Activated naive CD4-positive, alpha-beta T cell treated with anti-CD3 and anti-CD28 coated beads for 36 hours (primary cell): ENCODE measurements around the gene P2RX6. TPM values are rescaled to one million over a fixed set of nuclear protein-coding genes. Genes with fewer than 3 reads are reported as not detected.
"Not testable (repeated sequence)": the region's sequence is repeated elsewhere in the genome, so short reads cannot be mapped to it uniquely, and the experiment has no call there.

ENCODE experiments used
- CTCF ChIA-PET: fragments of 350-600 bp; sonication (Branson Sonifier 250); formaldehyde crosslinking; loops from one replicate; lab custom pipeline; 2021; ENCODE audit warnings: antibody characterized with exemption; lab: Charles Lee
- DNase-seq: peaks from one replicate; pipeline ENCODE4 v3.0.0-alpha.2; 2020
- H3K27ac Mint-ChIP-seq: one replicate; pipeline ENCODE4 v1.8.0; 2021; ENCODE audit warnings: mild to moderate bottlenecking, mixed read lengths
- H3K27me3 Mint-ChIP-seq: one replicate; pipeline ENCODE4 v1.8.0; 2021; ENCODE audit warnings: low read depth, mixed read lengths
- H3K36me3 Mint-ChIP-seq: one replicate; pipeline ENCODE4 v1.8.0; 2021; ENCODE audit warnings: low read depth, mixed read lengths
- H3K4me1 Mint-ChIP-seq: one replicate; pipeline ENCODE4 v1.8.0; 2021; ENCODE audit warnings: low read depth, mixed read lengths
- H3K4me3 Mint-ChIP-seq: one replicate; pipeline ENCODE4 v1.8.0; 2021; ENCODE audit warnings: mild to moderate bottlenecking, moderate library complexity, mixed read lengths
- H3K9me3 Mint-ChIP-seq: one replicate; pipeline ENCODE4 v1.8.0; 2021; ENCODE audit warnings: mixed read lengths
- intact Hi-C: fragments of 100-400 bp; cut with micrococcal nuclease; formaldehyde crosslinking; loops from one replicate; pipeline ENCODE4 v1.15.1; 2023
- total RNA-seq, 2 experiments: library from RNA; stranded (reverse); gene quantifications; one replicate each; pipeline ENCODE4 v1.2.3, GENCODE V29; 2021

The P2RX6 gene
- total RNA-seq = under 1 TPM in 1 of 2 experiments, not detected in 1; 0.12 TPM

- peaks cover 25% of the 10 kb centered on the region for H3K4me1 Mint-ChIP-seq
These were observed at the start of gene P2RX6 for GRCh38 chr22:21014726-21015465. P2RX6 (plus strand) TSS chr22:21015165; CDS start chr22:21015175, 10 bp downstream.

GRCh38 chr22:20965888-20966855 is 48.8 kb upstream of the P2RX6 start:
- Mint-ChIP-seq H3K4me1 (peaks cover 11% of the 10 kb centered on the region), H3K27ac (no peak overlapping the region), H3K9me3 (no peaks in the 10 kb centered on the region), H3K36me3 (no peaks in the 10 kb centered on the region), H3K4me3 (no peak overlapping the region), H3K27me3 (peaks cover 2% of the 10 kb centered on the region)
- intact Hi-C loops = loop anchor here (10.0 kb wide), 1 partner anchor 139 kb away; no protein-coding TSS in a partner anchor
- no peak for DNase-seq
- CTCF ChIA-PET = interaction anchor here (1.3 kb wide), 1 partner anchor 49 kb away, joined by 3 read pairs; the partner anchor contains the start of gene CRKL

More at GRCh38 chr22:21014726-21015465, at the start of gene P2RX6:
- Mint-ChIP-seq H3K36me3 (no peaks in the 10 kb centered on the region), H3K27ac (no peak within 1 kb of the TSS), H3K27me3 (no peaks in the 10 kb centered on the region), H3K9me3 (no peaks in the 10 kb centered on the region), H3K4me3 (peak within 1 kb of the TSS; percentile 74)
- CTCF ChIA-PET = interaction anchor here (1.2 to 2.3 kb wide), 2 partner anchors 9 to 88 kb away, joined by 3 to 5 read pairs; no protein-coding TSS in a partner anchor
- DNase-seq = no peak
- intact Hi-C loops = loop anchor here (1.0 kb wide), 1 partner anchor 13 kb away; the partner anchor contains the start of gene THAP7

- Mint-ChIP-seq H3K27ac (no peak within 1 kb of the TSS), H3K4me3 (no peak within 1 kb of the TSS), H3K9me3 (no peaks in the 10 kb centered on the region), H3K36me3 (no peaks in the 10 kb centered on the region), H3K27me3 (peaks cover 2% of the 10 kb centered on the region), H3K4me1 (peaks cover 5% of the 10 kb centered on the region)
- CTCF ChIA-PET = no interaction called here
- intact Hi-C loops = loop anchor here (10.0 kb wide), 1 partner anchor 138 kb away; no protein-coding TSS in a partner anchor
- DNase-seq = no peak
These were observed 47.9 kb upstream of the P2RX6 start, which contains the start of gene AIFM3 for GRCh38 chr22:20966883-20967696. AIFM3 (plus strand) TSS chr22:20967255; CDS start chr22:20967945, 690 bp downstream.

GRCh38 chr22:20967697-20968211 is 47.2 kb upstream of the P2RX6 start:
- no peak overlapping the region for H3K4me3 Mint-ChIP-seq
- intact Hi-C loops = loop anchor here (10.0 kb wide), 1 partner anchor 137 kb away; no protein-coding TSS in a partner anchor
- H3K27ac Mint-ChIP-seq = no peak overlapping the region
- no peak for DNase-seq
- H3K9me3 Mint-ChIP-seq = no peaks in the 10 kb centered on the region
- H3K27me3 Mint-ChIP-seq = peaks cover 2% of the 10 kb centered on the region
- CTCF ChIA-PET = no interaction called here
- H3K4me1 Mint-ChIP-seq = peaks cover 5% of the 10 kb centered on the region
- no peaks in the 10 kb centered on the region for H3K36me3 Mint-ChIP-seq

GRCh38 chr22:20968281-20968977 is 46.5 kb upstream of the P2RX6 start:
- H3K27ac Mint-ChIP-seq = no peak overlapping the region
- H3K27me3 Mint-ChIP-seq = peaks cover 2% of the 10 kb centered on the region
- intact Hi-C loops = loop anchor here (10.0 kb wide), 1 partner anchor 136 kb away; no protein-coding TSS in a partner anchor
- peaks cover 5% of the 10 kb centered on the region for H3K4me1 Mint-ChIP-seq
- no peak for DNase-seq
- H3K36me3 Mint-ChIP-seq = no peaks in the 10 kb centered on the region
- no peaks in the 10 kb centered on the region for H3K9me3 Mint-ChIP-seq
- CTCF ChIA-PET = no interaction called here
- no peak overlapping the region for H3K4me3 Mint-ChIP-seq

GRCh38 chr22:20970939-20971657 is 43.9 kb upstream of the P2RX6 start:
- no peak overlapping the region for H3K27ac Mint-ChIP-seq
- no peaks in the 10 kb centered on the region for H3K27me3 Mint-ChIP-seq
- H3K9me3 Mint-ChIP-seq = no peaks in the 10 kb centered on the region
- no peak for DNase-seq
- H3K4me3 Mint-ChIP-seq = no peak overlapping the region
- CTCF ChIA-PET = interaction anchor here (3.9 kb wide), 1 partner anchor 10 kb away, joined by 17 read pairs; no protein-coding TSS in a partner anchor
- H3K4me1 Mint-ChIP-seq = no peaks in the 10 kb centered on the region
- H3K36me3 Mint-ChIP-seq = no peaks in the 10 kb centered on the region
- intact Hi-C loops = no loop called here

- CTCF ChIA-PET = interaction anchor here (3.9 kb wide), 1 partner anchor 11 kb away, joined by 17 read pairs; no protein-coding TSS in a partner anchor
- H3K4me1 Mint-ChIP-seq, intact Hi-C loops, H3K27me3 Mint-ChIP-seq, H3K4me3 Mint-ChIP-seq, DNase-seq, H3K36me3 Mint-ChIP-seq, H3K27ac Mint-ChIP-seq, H3K9me3 Mint-ChIP-seq: not testable (repeated sequence)
These were observed 42.8 kb upstream of the P2RX6 start for GRCh38 chr22:20972014-20972694.

- no peaks in the 10 kb centered on the region for H3K27me3 Mint-ChIP-seq
- H3K4me1 Mint-ChIP-seq = no peaks in the 10 kb centered on the region
- no peaks in the 10 kb centered on the region for H3K36me3 Mint-ChIP-seq
- no peak overlapping the region for H3K27ac Mint-ChIP-seq
- CTCF ChIA-PET = interaction anchor here (3.9 kb wide), 1 partner anchor 12 kb away, joined by 17 read pairs; no protein-coding TSS in a partner anchor
- no peak overlapping the region for H3K4me3 Mint-ChIP-seq
- H3K9me3 Mint-ChIP-seq = peaks cover under 1% of the 10 kb centered on the region
- DNase-seq = no peak
- intact Hi-C loops = no loop called here
These were observed 41.9 kb upstream of the P2RX6 start for GRCh38 chr22:20972933-20973577.

- no peaks in the 10 kb centered on the region for H3K4me1 Mint-ChIP-seq
- H3K4me3 Mint-ChIP-seq = no peak overlapping the region
- H3K27ac Mint-ChIP-seq = no peak overlapping the region
- CTCF ChIA-PET = interaction anchor here (3.9 kb wide), 1 partner anchor 13 kb away, joined by 17 read pairs; no protein-coding TSS in a partner anchor
- H3K27me3 Mint-ChIP-seq = no peaks in the 10 kb centered on the region
- no peak for DNase-seq
- H3K36me3 Mint-ChIP-seq = no peaks in the 10 kb centered on the region
- intact Hi-C loops = no loop called here
- peaks cover 7% of the 10 kb centered on the region for H3K9me3 Mint-ChIP-seq
These were observed 41.2 kb upstream of the P2RX6 start for GRCh38 chr22:20973634-20974286.
